ENCODE data around the gene TEX261.

DNA sequence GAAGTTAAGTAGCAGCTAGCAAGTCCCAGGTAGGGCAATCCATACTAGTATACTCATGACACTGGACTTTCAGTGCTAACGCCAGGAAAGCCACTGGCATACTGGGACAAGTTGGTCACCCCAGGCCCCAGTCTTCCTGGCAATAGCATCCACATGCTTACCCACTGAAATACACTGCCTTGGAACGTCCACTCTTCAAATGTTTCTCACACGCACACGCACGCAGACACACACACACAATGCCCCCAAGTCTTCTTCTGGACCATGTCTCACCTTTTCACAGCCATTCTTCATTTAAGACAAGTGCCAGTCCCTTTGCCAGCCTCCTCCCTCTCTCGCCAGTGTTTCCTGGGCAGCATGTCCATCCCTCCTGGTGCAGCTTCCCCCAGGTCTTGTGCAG lies 8.7 kb upstream of the TEX261 start:
- no peak for TF ChIP-seq EZH2 (optimal IDR thresholded peaks at IDR 0.05; ENCODE audit: low read depth, low read length)
- TF ChIP-seq, protein P1, sequence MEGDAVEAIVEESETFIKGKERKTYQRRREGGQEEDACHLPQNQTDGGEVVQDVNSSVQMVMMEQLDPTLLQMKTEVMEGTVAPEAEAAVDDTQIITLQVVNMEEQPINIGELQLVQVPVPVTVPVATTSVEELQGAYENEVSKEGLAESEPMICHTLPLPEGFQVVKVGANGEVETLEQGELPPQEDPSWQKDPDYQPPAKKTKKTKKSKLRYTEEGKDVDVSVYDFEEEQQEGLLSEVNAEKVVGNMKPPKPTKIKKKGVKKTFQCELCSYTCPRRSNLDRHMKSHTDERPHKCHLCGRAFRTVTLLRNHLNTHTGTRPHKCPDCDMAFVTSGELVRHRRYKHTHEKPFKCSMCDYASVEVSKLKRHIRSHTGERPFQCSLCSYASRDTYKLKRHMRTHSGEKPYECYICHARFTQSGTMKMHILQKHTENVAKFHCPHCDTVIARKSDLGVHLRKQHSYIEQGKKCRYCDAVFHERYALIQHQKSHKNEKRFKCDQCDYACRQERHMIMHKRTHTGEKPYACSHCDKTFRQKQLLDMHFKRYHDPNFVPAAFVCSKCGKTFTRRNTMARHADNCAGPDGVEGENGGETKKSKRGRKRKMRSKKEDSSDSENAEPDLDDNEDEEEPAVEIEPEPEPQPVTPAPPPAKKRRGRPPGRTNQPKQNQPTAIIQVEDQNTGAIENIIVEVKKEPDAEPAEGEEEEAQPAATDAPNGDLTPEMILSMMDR (IDR thresholded peaks at IDR 0.05; ENCODE audit: low read length) = no peak
